KMS-11 (cell line): ENCODE measurements around the gene DNAH17.

ENCODE experiments used
- H2AFZ ChIP-seq: fragments of 200-600 bp; sonication (generic); 2 replicates; pipeline ENCODE4 v1.6.1; 2016; ENCODE audit warnings: antibody characterized with exemption, mixed run types, low read depth
- H3K27ac ChIP-seq: fragments of 200-600 bp; sonication (generic); 2 replicates; pipeline ENCODE4 v1.6.1; 2016; ENCODE audit warnings: mild to moderate bottlenecking, mixed run types
- H3K27me3 ChIP-seq: fragments of 200-600 bp; sonication (generic); 2 replicates; pipeline ENCODE4 v1.6.1; 2017; ENCODE audit warnings: mild to moderate bottlenecking, low read depth, mixed run types, moderate library complexity; ENCODE audit not compliant: insufficient read depth
- H3K36me3 ChIP-seq: fragments of 200-600 bp; sonication (generic); 2 replicates; pipeline ENCODE4 v1.6.1; 2017; ENCODE audit warnings: mild to moderate bottlenecking, mixed run types; ENCODE audit not compliant: insufficient read depth
- H3K4me1 ChIP-seq: fragments of 200-600 bp; sonication (generic); 2 replicates; pipeline ENCODE4 v1.6.1; 2016; ENCODE audit warnings: mild to moderate bottlenecking, low read depth, mixed run types; ENCODE audit not compliant: poor library complexity, severe bottlenecking
- H3K4me2 ChIP-seq: fragments of 200-600 bp; sonication (generic); 2 replicates; pipeline ENCODE4 v1.7.0; 2016; ENCODE audit warnings: mild to moderate bottlenecking, mixed run types
- H3K4me3 ChIP-seq: fragments of 200-600 bp; sonication (generic); IDR thresholded peaks from 2 replicates; pipeline ENCODE4 v1.6.1; 2017; ENCODE audit warnings: low read depth, low read length, mixed read lengths; ENCODE audit not compliant: insufficient read depth
- H3K79me2 ChIP-seq: fragments of 200-600 bp; sonication (generic); 2 replicates; pipeline ENCODE4 v1.6.1; 2016; ENCODE audit warnings: low read depth, mixed run types; ENCODE audit not compliant: insufficient read depth
- H3K9ac ChIP-seq: fragments of 200-600 bp; sonication (generic); 2 replicates; pipeline ENCODE4 v1.6.1; 2016; ENCODE audit warnings: mild to moderate bottlenecking, mixed run types
- H4K20me1 ChIP-seq: fragments of 200-600 bp; sonication (generic); 2 replicates; pipeline ENCODE4 v1.6.1; 2016; ENCODE audit warnings: mild to moderate bottlenecking, mixed run types; ENCODE audit not compliant: insufficient read depth
- CTCF ChIP-seq: fragments of 200-600 bp; sonication (generic); conservative IDR thresholded peaks from 2 replicates; pipeline ENCODE4 v1.6.1; 2017; ENCODE audit warnings: low read depth, mild to moderate bottlenecking, antibody characterized with exemption, low read length, moderate library complexity, mixed read lengths

Gene DNAH17

GRCh38 chr17:78544881-78545755, 32.1 kb downstream of the DNAH17 start:
- no peak overlapping the region for H3K4me3 ChIP-seq
- no peaks in the 10 kb centered on the region for H3K36me3 ChIP-seq
- H3K9ac ChIP-seq: no peak overlapping the region
- H4K20me1 ChIP-seq: no peaks in the 10 kb centered on the region
- H3K4me1 ChIP-seq: no peaks in the 10 kb centered on the region
- TF ChIP-seq CTCF: no peak
- H3K4me2 ChIP-seq: no peak overlapping the region
- peaks cover 41% of the 10 kb centered on the region for H3K27me3 ChIP-seq
- H3K79me2 ChIP-seq: no peaks in the 10 kb centered on the region
- no peak overlapping the region for H2AFZ ChIP-seq
- no peak overlapping the region for H3K27ac ChIP-seq

- H3K27ac ChIP-seq: no peak overlapping the region
- H4K20me1 ChIP-seq: no peaks in the 10 kb centered on the region
- no peak overlapping the region for H3K4me2 ChIP-seq
- H3K36me3 ChIP-seq: no peaks in the 10 kb centered on the region
- H3K4me3 ChIP-seq: no peak overlapping the region
- TF ChIP-seq CTCF: no peak
- H3K27me3 ChIP-seq: peaks cover 43% of the 10 kb centered on the region; the same call in 1 of the 2 replicates
- no peaks in the 10 kb centered on the region for H3K4me1 ChIP-seq
- no peaks in the 10 kb centered on the region for H3K79me2 ChIP-seq
- H2AFZ ChIP-seq: no peak overlapping the region
- H3K9ac ChIP-seq: no peak overlapping the region
Measured at GRCh38 chr17:78541488-78542206, 35.5 kb downstream of the DNAH17 start.

GRCh38 chr17:78539781-78540180, 37.4 kb downstream of the DNAH17 start:
- TF ChIP-seq CTCF: no peak
- no peaks in the 10 kb centered on the region for H3K36me3 ChIP-seq
- no peak overlapping the region for H3K4me3 ChIP-seq
- peaks cover 53% of the 10 kb centered on the region for H3K27me3 ChIP-seq
- no peaks in the 10 kb centered on the region for H4K20me1 ChIP-seq
- H3K79me2 ChIP-seq: no peaks in the 10 kb centered on the region
- H3K4me1 ChIP-seq: no peaks in the 10 kb centered on the region
- no peak overlapping the region for H2AFZ ChIP-seq
- no peak overlapping the region for H3K4me2 ChIP-seq
- no peak overlapping the region for H3K9ac ChIP-seq
- H3K27ac ChIP-seq: no peak overlapping the region

GRCh38 chr17:78538033-78538776, 39.0 kb downstream of the DNAH17 start:
- no peaks in the 10 kb centered on the region for H4K20me1 ChIP-seq
- H2AFZ ChIP-seq: no peak overlapping the region
- H3K4me3 ChIP-seq: no peak overlapping the region
- no peaks in the 10 kb centered on the region for H3K4me1 ChIP-seq
- H3K79me2 ChIP-seq: no peaks in the 10 kb centered on the region
- H3K4me2 ChIP-seq: no peak overlapping the region
- peaks cover 63% of the 10 kb centered on the region for H3K27me3 ChIP-seq
- H3K9ac ChIP-seq: no peak overlapping the region
- TF ChIP-seq CTCF: no peak
- no peak overlapping the region for H3K27ac ChIP-seq
- no peaks in the 10 kb centered on the region for H3K36me3 ChIP-seq
